OCI-LY1 (cell line): ENCODE data around the gene TAF3.

ENCODE experiments used
- H2AFZ ChIP-seq: fragments of 200-600 bp; sonication (generic), shearing (Covaris generic); 2 replicates; pipeline ENCODE4 v1.6.0; 2014; ENCODE audit warnings: antibody characterized with exemption, mild to moderate bottlenecking, low read length
- H3F3A ChIP-seq: fragments of 200-600 bp; sonication (generic), shearing (Covaris generic); 2 replicates; pipeline ENCODE4 v1.6.0; 2014; ENCODE audit warnings: mild to moderate bottlenecking, antibody characterized with exemption, low read length, moderate library complexity; ENCODE audit not compliant: insufficient read depth
- H3K27ac ChIP-seq: fragments of 200-600 bp; sonication (generic); 2 replicates; pipeline ENCODE4 v1.5.1; 2014; ENCODE audit warnings: low read length, mixed run types, mild to moderate bottlenecking, low read depth; ENCODE audit not compliant: poor library complexity, severe bottlenecking
- H3K27me3 ChIP-seq: fragments of 200-600 bp; sonication (generic); 2 replicates; pipeline ENCODE4 v1.6.0; 2014; ENCODE audit warnings: antibody characterized with exemption, mild to moderate bottlenecking, low read length, moderate library complexity; ENCODE audit not compliant: insufficient read depth
- H3K36me3 ChIP-seq: fragments of 200-600 bp; sonication (generic); 2 replicates; pipeline ENCODE4 v1.6.1; 2014; ENCODE audit warnings: mild to moderate bottlenecking, antibody characterized with exemption, low read length, moderate library complexity, mixed read lengths; ENCODE audit not compliant: insufficient read depth
- H3K4me1 ChIP-seq: fragments of 200-600 bp; sonication (generic); 2 replicates; pipeline ENCODE4 v1.5.1; 2014; ENCODE audit warnings: mild to moderate bottlenecking, low read length, moderate library complexity; ENCODE audit not compliant: insufficient read depth, severe bottlenecking
- H3K4me2 ChIP-seq: fragments of 200-600 bp; sonication (generic), shearing (Covaris generic); 2 replicates; pipeline ENCODE4 v1.6.1; 2014; ENCODE audit warnings: low read length
- H3K4me3 ChIP-seq: fragments of 200-600 bp; sonication (generic); 2 replicates; pipeline ENCODE4 v1.5.1; 2014; ENCODE audit warnings: low read length, low read depth, mild to moderate bottlenecking, mixed read lengths; ENCODE audit not compliant: poor library complexity, severe bottlenecking
- H3K79me2 ChIP-seq: fragments of 200-600 bp; shearing (Covaris generic); 2 replicates; pipeline ENCODE4 v1.6.1; 2016; ENCODE audit warnings: mixed run types, low read length, mixed read lengths; ENCODE audit not compliant: insufficient read depth
- H3K9ac ChIP-seq: fragments of 200-600 bp; sonication (generic), shearing (Covaris generic); 2 replicates; pipeline ENCODE4 v1.6.1; 2014; ENCODE audit warnings: mild to moderate bottlenecking, low read length, mixed read lengths
- H3K9me2 ChIP-seq: fragments of 200-600 bp; sonication (generic), shearing (Covaris generic); 2 replicates; pipeline ENCODE4 v1.6.1; 2014; ENCODE audit warnings: low read depth, mild to moderate bottlenecking, low read length, mixed read lengths
- H3K9me3 ChIP-seq: fragments of 200-600 bp; shearing (Covaris generic); 2 replicates; pipeline ENCODE4 v1.6.1; 2014; ENCODE audit warnings: low read length, mixed read lengths
- H4K20me1 ChIP-seq: fragments of 200-600 bp; sonication (generic), shearing (Covaris generic); 2 replicates; pipeline ENCODE4 v1.6.0; 2016; ENCODE audit warnings: mild to moderate bottlenecking, low read length; ENCODE audit not compliant: insufficient read depth
- EZH2 ChIP-seq: fragments of 200-600 bp; sonication (generic), shearing (Covaris generic); IDR thresholded peaks from 2 replicates; pipeline ENCODE4 v1.8.0; 2017; ENCODE audit warnings: borderline replicate concordance, mixed run types, mild to moderate bottlenecking, antibody characterized with exemption, low read length, moderate library complexity, mixed read lengths
- TF ChIP-seq, protein P1 (sequence below): fragments of 200-600 bp; sonication (generic), shearing (Covaris generic); IDR thresholded peaks from 2 replicates; pipeline ENCODE4 v1.5.1; 2017; ENCODE audit warnings: mild to moderate bottlenecking, antibody characterized with exemption, low read length, moderate library complexity, mixed read lengths

Gene TAF3

GRCh38 chr10:8006274-8006999, 188.1 kb downstream of the TAF3 start:
- H3K27me3 ChIP-seq = no peaks in the 10 kb centered on the region
- H3K36me3 ChIP-seq = 0 out of 2 replicates have a peak, but pooled peaks cover 3% of the 10 kb centered on the region
- no peak overlapping the region for H3K4me2 ChIP-seq
- TF ChIP-seq, protein P1, sequence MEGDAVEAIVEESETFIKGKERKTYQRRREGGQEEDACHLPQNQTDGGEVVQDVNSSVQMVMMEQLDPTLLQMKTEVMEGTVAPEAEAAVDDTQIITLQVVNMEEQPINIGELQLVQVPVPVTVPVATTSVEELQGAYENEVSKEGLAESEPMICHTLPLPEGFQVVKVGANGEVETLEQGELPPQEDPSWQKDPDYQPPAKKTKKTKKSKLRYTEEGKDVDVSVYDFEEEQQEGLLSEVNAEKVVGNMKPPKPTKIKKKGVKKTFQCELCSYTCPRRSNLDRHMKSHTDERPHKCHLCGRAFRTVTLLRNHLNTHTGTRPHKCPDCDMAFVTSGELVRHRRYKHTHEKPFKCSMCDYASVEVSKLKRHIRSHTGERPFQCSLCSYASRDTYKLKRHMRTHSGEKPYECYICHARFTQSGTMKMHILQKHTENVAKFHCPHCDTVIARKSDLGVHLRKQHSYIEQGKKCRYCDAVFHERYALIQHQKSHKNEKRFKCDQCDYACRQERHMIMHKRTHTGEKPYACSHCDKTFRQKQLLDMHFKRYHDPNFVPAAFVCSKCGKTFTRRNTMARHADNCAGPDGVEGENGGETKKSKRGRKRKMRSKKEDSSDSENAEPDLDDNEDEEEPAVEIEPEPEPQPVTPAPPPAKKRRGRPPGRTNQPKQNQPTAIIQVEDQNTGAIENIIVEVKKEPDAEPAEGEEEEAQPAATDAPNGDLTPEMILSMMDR = no peak
- TF ChIP-seq EZH2 = no peak
- H3F3A ChIP-seq = no peaks in the 10 kb centered on the region
- H3K4me1 ChIP-seq = no peaks in the 10 kb centered on the region
- H3K79me2 ChIP-seq = no peaks in the 10 kb centered on the region
- no peak overlapping the region for H3K9ac ChIP-seq
- H3K27ac ChIP-seq = no peak overlapping the region
- peaks cover 7% of the 10 kb centered on the region for H3K9me3 ChIP-seq
- no peak overlapping the region for H3K4me3 ChIP-seq
- H4K20me1 ChIP-seq = no peaks in the 10 kb centered on the region
- H2AFZ ChIP-seq = no peak overlapping the region
- H3K9me2 ChIP-seq = no peaks in the 10 kb centered on the region

- no peak for TF ChIP-seq EZH2
- TF ChIP-seq, protein P1 = no peak
- H3K79me2 ChIP-seq = no peaks in the 10 kb centered on the region
- H4K20me1 ChIP-seq = no peaks in the 10 kb centered on the region
- H2AFZ ChIP-seq = no peak overlapping the region
- no peak overlapping the region for H3K27ac ChIP-seq
- no peaks in the 10 kb centered on the region for H3K4me1 ChIP-seq
- H3K9me2 ChIP-seq = no peaks in the 10 kb centered on the region
- H3F3A ChIP-seq = no peaks in the 10 kb centered on the region
- no peak overlapping the region for H3K4me2 ChIP-seq
- peaks cover 7% of the 10 kb centered on the region for H3K9me3 ChIP-seq
- H3K9ac ChIP-seq = no peak overlapping the region
- H3K27me3 ChIP-seq = no peaks in the 10 kb centered on the region
- H3K36me3 ChIP-seq = 0 out of 2 replicates have a peak, but pooled peaks cover 7% of the 10 kb centered on the region
- no peak overlapping the region for H3K4me3 ChIP-seq
Observed at GRCh38 chr10:8009031-8009430, 190.7 kb downstream of the TAF3 start.

- Histone ChIP-seq H3K79me2 (no peaks in the 10 kb centered on the region), H3K9me3 (no peaks in the 10 kb centered on the region), H3K27ac (no peak overlapping the region), H3K4me2 (no peak overlapping the region), H3K9me2 (no peaks in the 10 kb centered on the region), H3K27me3 (no peaks in the 10 kb centered on the region), H3K36me3 (0 out of 2 replicates have a peak, but pooled peaks cover 16% of the 10 kb centered on the region), H4K20me1 (no peaks in the 10 kb centered on the region), H3K9ac (no peak overlapping the region), H3F3A (no peaks in the 10 kb centered on the region), H3K4me3 (no peak overlapping the region), H2AFZ (no peak overlapping the region), H3K4me1 (no peaks in the 10 kb centered on the region)
- TF ChIP-seq, protein P1 = no peak
- TF ChIP-seq EZH2 = no peak
Observed at GRCh38 chr10:8013006-8013405, 194.7 kb downstream of the TAF3 start.
